ENCODE data around the gene USP32.

USP32 gene

GRCh38 chr17:60359415-60359814 lies 32.5 kb downstream of the USP32 start:
- no peak for DNase-seq (ENCODE audit: low spot score)
- TF ChIP-seq, protein P1, sequence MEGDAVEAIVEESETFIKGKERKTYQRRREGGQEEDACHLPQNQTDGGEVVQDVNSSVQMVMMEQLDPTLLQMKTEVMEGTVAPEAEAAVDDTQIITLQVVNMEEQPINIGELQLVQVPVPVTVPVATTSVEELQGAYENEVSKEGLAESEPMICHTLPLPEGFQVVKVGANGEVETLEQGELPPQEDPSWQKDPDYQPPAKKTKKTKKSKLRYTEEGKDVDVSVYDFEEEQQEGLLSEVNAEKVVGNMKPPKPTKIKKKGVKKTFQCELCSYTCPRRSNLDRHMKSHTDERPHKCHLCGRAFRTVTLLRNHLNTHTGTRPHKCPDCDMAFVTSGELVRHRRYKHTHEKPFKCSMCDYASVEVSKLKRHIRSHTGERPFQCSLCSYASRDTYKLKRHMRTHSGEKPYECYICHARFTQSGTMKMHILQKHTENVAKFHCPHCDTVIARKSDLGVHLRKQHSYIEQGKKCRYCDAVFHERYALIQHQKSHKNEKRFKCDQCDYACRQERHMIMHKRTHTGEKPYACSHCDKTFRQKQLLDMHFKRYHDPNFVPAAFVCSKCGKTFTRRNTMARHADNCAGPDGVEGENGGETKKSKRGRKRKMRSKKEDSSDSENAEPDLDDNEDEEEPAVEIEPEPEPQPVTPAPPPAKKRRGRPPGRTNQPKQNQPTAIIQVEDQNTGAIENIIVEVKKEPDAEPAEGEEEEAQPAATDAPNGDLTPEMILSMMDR (IDR thresholded peaks at IDR 0.05; ENCODE audit: extremely low read depth, missing control alignments), result no peak

GRCh38 chr17:60358606-60359225 lies 33.2 kb downstream of the USP32 start:
- TF ChIP-seq, protein P1 (IDR thresholded peaks at IDR 0.05; ENCODE audit: extremely low read depth, missing control alignments), result no peak
- DNase-seq (ENCODE audit: low spot score), result no peak

- no peak for DNase-seq (ENCODE audit: low spot score)
- TF ChIP-seq, protein P1 (IDR thresholded peaks at IDR 0.05; ENCODE audit: extremely low read depth, missing control alignments), result no peak
Measured at GRCh38 chr17:60356940-60357339, 35.0 kb downstream of the USP32 start.

- TF ChIP-seq, protein P1 (IDR thresholded peaks at IDR 0.05; ENCODE audit: extremely low read depth, missing control alignments), result no peak
- no peak for DNase-seq (ENCODE audit: low spot score)
Measured at GRCh38 chr17:60355663-60356594, 36.0 kb downstream of the USP32 start.

- TF ChIP-seq, protein P1 (IDR thresholded peaks at IDR 0.05; ENCODE audit: extremely low read depth, missing control alignments), result no peak
- no peak for DNase-seq (ENCODE audit: low spot score)
Measured at GRCh38 chr17:60354223-60354622, 37.7 kb downstream of the USP32 start.

- DNase-seq (ENCODE audit: low spot score), result no peak
- TF ChIP-seq, protein P1 (IDR thresholded peaks at IDR 0.05; ENCODE audit: extremely low read depth, missing control alignments), result no peak
Measured at GRCh38 chr17:60353773-60354172, 38.2 kb downstream of the USP32 start.

DNA sequence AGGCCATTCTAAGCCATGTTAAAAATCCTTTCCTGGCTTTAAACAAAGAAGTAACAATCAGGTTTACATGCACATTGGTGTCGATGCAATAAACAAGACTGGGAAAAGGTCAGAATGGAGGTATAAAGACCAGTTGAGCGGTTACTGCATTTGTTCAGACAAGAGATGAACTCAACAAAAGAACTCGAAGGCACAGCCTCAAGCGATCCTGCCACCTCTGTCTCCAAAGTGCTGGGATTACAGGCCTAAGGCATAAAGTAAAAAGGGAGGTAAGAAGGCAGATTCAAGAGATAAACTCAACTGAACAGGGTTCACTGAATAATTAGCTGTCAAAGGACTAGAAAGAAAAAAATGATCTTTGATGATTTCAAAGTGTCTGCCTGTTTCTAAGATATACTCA lies 39.4 kb downstream of the USP32 start:
- TF ChIP-seq, protein P1 (IDR thresholded peaks at IDR 0.05; ENCODE audit: extremely low read depth, missing control alignments), result no peak
- no peak for DNase-seq (ENCODE audit: low spot score)
